Activated CD4-positive, alpha-beta T cell treated with anti-CD3 and anti-CD28 coated beads, Interleukin-2, amount 10 ng/mL, durations not matched to agents 7 days and 5 days (primary cell): Measurements from ENCODE around the gene YY1. TPM values are rescaled to one million over a fixed set of nuclear protein-coding genes. Genes with fewer than 3 reads are reported as not detected.
"Not testable (repeated sequence)": the region's sequence is repeated elsewhere in the genome, so short reads cannot be mapped to it uniquely, and the experiment has no call there.

Source experiments
- CTCF ChIA-PET: fragments of 350-600 bp; sonication (Branson Sonifier 250); formaldehyde crosslinking; loops from one replicate; lab custom pipeline; 2021; ENCODE audit warnings: antibody characterized with exemption; lab: Charles Lee
- POLR2A ChIA-PET: fragments of 350-600 bp; sonication (Branson Sonifier 250); formaldehyde crosslinking; loops from one replicate; lab custom pipeline; 2021; ENCODE audit warnings: antibody characterized with exemption; lab: Charles Lee
- DNase-seq: peaks from one replicate; pipeline ENCODE4 v3.0.0-alpha.2; 2020
- H3K27ac Mint-ChIP-seq: one replicate; pipeline ENCODE4 v1.8.0; 2021; ENCODE audit warnings: mild to moderate bottlenecking, moderate library complexity, mixed read lengths
- H3K27me3 Mint-ChIP-seq: one replicate; pipeline ENCODE4 v1.8.0; 2021; ENCODE audit warnings: mixed read lengths
- H3K36me3 Mint-ChIP-seq: one replicate; pipeline ENCODE4 v1.8.0; 2021; ENCODE audit warnings: low read depth, mixed read lengths
- H3K4me1 Mint-ChIP-seq: one replicate; pipeline ENCODE4 v1.8.0; 2021; ENCODE audit warnings: mixed read lengths
- H3K4me3 Mint-ChIP-seq: one replicate; pipeline ENCODE4 v1.8.0; 2021; ENCODE audit warnings: mild to moderate bottlenecking, moderate library complexity, mixed read lengths
- H3K9me3 Mint-ChIP-seq: one replicate; pipeline ENCODE4 v1.8.0; 2021; ENCODE audit warnings: mixed read lengths
- total RNA-seq, 2 experiments: library from RNA; stranded (reverse); gene quantifications; one replicate each; pipeline ENCODE4 v1.2.3, GENCODE V29; 2021

The YY1 gene
- total RNA-seq, 2 experiments from 2014 or later = 95.0 to 107 TPM

DNA sequence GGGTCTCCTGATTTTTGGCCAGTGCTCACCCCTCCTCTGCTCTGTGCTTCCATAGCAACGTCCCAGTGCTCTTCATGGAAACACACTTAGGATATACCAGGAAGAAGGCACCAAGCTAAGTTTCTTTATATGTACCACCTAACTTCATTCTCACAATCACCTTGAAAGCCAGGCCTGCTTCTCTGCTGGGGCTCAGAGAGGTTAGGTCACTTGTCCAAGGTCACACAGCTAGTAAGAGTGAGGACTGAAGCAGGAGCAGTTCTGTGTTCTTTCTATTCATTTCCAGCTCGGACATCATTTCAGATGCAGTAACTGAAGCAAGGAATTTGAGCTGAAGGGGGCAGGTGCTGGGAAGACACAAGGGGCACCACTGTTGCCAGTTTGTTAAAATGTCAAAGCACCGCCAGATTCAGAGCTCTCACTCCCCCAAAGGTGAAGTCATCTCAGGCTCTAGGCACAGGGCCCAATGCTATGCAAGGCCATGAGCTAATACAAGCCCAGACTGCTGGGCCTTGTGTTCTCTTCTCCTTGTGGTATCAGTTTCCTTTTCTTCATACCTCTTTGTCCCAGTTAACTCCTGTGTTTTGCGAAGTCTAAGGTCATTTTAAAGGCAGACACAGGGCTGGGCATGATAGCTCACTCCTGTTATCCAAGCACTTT lies 19.7 kb upstream of the YY1 start:
- POLR2A ChIA-PET = no interaction called here

DNA sequence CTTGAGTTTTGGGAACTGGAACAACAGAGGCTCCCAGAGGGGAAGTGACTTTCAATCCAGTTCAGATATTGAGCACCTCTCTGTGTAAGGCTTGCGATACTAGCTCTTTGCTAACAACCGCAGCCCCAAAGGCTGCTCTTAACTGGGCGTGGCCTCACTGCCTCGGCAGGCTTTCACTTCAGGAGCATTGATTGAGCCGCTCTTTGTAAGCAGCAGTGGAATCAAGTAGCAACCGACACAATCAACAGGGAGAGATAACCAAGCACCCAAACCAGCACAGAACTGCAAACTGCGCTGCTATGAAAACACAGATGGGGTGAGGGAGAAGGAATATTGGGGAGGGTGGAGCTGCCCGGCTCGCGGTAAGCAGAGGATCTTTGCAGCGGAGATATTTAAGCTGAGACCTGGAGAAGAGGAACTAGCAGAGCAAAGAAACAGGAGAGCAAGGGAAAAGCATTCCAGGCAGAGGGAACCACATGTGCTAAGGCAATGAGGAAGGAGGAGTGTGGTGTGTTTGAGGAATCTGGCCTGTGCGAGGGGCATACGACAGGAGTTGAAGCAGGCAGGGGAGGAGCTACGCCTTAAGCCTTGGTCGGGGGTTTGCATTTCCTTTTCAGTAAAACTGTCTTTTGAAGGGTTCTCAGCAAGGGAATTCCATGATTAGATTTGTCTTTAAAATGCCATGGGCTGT lies 17.3 kb upstream of the YY1 start:
- CTCF ChIA-PET = interaction anchor here (0.6 to 5.0 kb wide), 13 partner anchors 9 to 156 kb away, joined by 3 to 68 read pairs (median 7); partner anchors contain the start of gene YY1
- Mint-ChIP-seq H3K4me1 (peaks cover 23% of the 10 kb centered on the region), H3K27me3 (no peaks in the 10 kb centered on the region), H3K36me3 (peaks cover 10% of the 10 kb centered on the region), H3K9me3 (no peaks in the 10 kb centered on the region), H3K4me3 (no peak overlapping the region), H3K27ac (no peak overlapping the region)
- DNase-seq = peak; percentile 84
- POLR2A ChIA-PET = interaction anchor here (0.5 to 1.4 kb wide), 3 partner anchors 11 to 468 kb away, joined by 3 to 4 read pairs (median 3); no protein-coding TSS in a partner anchor

More for the DNA sequence above, 19.7 kb upstream of the YY1 start:
- no peak for DNase-seq
- CTCF ChIA-PET = interaction anchor here (0.7 to 1.8 kb wide), 6 partner anchors 15 to 151 kb away, joined by 3 to 11 read pairs (median 4); no protein-coding TSS in a partner anchor
- Mint-ChIP-seq H3K4me1 (peaks cover 33% of the 10 kb centered on the region), H3K4me3 (no peak overlapping the region), H3K27me3 (no peaks in the 10 kb centered on the region), H3K36me3 (peaks cover 3% of the 10 kb centered on the region), H3K27ac (peak overlapping the region; percentile 70), H3K9me3 (no peaks in the 10 kb centered on the region)

DNA sequence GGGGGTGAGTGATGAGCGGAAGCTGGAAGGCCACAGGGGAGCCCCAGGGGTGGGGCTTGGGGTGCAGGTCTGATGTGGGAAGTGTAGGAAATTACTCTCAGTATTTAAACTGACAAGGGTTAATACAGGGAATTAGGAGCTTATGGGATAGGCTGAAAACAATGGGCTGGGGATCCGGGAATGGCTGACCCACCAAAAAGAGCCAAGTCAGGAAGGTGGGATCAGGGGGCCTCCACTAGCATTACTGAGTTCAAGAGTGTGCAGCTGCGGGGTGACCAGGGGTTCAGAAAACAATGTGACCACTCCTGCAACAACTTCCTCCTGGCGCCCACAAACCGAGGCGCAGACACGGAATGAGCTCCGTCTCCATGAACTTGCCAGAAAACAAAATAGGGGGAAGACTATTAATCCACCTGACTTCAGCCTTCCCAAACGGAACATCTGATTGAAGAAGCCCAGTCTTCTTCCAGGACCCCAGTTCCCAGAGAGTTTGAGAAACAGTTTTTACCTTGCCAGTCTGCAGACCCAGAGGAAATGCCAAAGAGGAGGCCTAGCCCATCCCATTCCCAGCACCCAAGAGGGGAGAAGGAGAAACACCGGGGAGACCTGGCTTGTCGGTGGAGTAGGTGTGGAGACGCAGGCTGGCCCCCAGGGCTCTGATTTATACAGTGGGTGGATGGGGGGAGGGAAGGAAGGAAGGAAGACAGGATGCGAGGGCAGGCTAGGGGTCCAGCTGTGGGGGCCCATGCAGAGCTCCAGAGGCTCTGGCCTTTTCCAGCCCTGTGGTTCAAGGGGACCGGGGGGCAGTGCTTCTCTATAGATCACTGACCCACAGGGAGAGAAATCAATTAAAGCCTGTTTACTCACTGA lies 16.5 kb upstream of the YY1 start:
- no peaks in the 10 kb centered on the region for H3K9me3 Mint-ChIP-seq
- H3K4me1 Mint-ChIP-seq = peaks cover 22% of the 10 kb centered on the region
- no peak overlapping the region for H3K27ac Mint-ChIP-seq
- CTCF ChIA-PET = interaction anchor here (0.6 to 5.0 kb wide), 10 partner anchors 8 to 155 kb away, joined by 3 to 68 read pairs (median 8); partner anchors contain the start of gene YY1
- no peaks in the 10 kb centered on the region for H3K27me3 Mint-ChIP-seq
- DNase-seq = peak; percentile 36
- H3K36me3 Mint-ChIP-seq = peaks cover 10% of the 10 kb centered on the region
- POLR2A ChIA-PET = interaction anchor here (0.5 to 1.4 kb wide), 3 partner anchors 10 to 468 kb away, joined by 3 to 4 read pairs (median 3); no protein-coding TSS in a partner anchor
- H3K4me3 Mint-ChIP-seq = no peak overlapping the region

DNA sequence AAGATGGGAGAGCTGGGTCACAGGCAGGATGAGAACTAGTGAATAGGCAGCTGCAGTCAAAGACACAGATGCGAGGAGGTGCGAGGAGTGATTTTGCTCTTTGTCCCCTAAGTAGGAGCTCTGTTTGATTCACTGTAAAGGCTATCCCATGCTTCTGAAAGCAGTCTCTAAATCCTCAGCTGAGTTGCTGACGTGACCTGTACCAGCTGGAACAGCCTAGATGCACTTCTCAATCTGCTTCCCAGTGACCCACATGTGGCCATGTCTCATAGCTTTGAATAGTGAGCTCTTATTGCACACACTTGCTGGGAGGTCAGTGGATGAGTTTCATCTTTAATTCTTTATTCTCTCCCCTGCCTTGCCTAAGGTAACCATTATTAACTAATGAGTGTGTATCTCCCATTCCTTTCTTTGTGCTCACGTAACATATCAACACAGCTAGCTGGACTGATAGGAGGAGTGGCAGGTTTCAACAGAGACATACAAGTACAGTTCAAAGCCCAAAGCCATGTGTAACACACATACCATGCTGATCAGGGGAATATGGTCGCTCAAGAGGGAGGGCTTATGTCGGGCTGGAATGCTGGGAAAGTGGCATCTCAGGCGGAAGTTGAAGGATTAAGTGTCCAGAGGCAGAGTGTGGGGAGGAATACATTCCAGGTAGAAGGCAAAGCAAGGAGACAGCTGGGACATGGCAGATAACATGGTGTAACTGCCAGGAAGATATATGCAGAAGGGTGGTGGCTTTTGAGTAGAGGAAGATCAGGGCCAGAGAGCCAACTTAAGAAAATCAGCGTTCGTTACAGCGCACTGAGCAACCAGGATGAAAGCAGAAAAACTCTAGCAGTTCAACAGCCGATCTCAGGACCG lies 15.4 kb upstream of the YY1 start:
- Mint-ChIP-seq H3K27me3 (no peaks in the 10 kb centered on the region), H3K4me1 (peaks cover 16% of the 10 kb centered on the region), H3K27ac (peak overlapping the region; percentile 91), H3K9me3 (no peaks in the 10 kb centered on the region), H3K36me3 (peaks cover 10% of the 10 kb centered on the region), H3K4me3 (no peak overlapping the region)
- ChIA-PET POLR2A (interaction anchor here (0.6 to 1.3 kb wide), 2 partner anchors 9 to 302 kb away, joined by 3 to 4 read pairs; no protein-coding TSS in a partner anchor), CTCF (interaction anchor here (1.6 to 5.0 kb wide), 4 partner anchors 9 to 30 kb away, joined by 6 to 68 read pairs (median 22); no protein-coding TSS in a partner anchor)
- DNase-seq = no peak

DNA sequence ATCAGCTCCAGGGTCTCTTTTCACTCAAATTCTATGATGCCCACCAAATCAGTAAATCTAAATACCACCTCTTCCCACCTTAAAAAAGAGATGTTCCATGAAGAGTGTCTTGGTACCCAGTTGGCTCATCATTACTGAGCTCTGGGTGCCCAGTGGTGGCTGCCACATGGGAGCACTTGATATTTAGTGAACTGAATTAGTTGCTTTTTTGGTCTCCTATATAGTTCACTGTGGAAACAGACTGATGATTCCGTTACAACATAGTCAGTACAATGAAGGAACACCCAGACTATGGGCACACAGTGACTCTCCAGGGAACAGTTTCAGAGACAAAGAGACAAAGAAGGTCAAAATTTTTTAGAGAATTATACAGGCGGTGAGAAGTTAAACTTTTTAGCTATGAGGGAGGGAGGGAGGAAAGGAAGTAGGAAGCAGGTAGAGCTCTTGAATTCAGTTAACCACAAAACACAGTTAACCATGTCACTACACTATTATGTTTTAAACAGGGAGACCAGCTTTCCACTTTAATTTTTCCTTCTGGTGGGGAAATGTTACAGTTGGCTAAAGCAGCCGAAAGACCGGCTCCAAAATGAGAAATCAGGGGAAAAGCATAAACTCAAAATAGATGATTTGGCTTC lies 14.6 kb upstream of the YY1 start:
- Mint-ChIP-seq H3K27me3 (no peaks in the 10 kb centered on the region), H3K4me1 (peaks cover 14% of the 10 kb centered on the region), H3K27ac (peak overlapping the region; percentile 91), H3K4me3 (no peak overlapping the region), H3K36me3 (peaks cover 10% of the 10 kb centered on the region), H3K9me3 (no peaks in the 10 kb centered on the region)
- no peak for DNase-seq
- ChIA-PET POLR2A (interaction anchor here (0.6 to 1.3 kb wide), 3 partner anchors 9 to 301 kb away, joined by 3 to 4 read pairs (median 3); no protein-coding TSS in a partner anchor), CTCF (interaction anchor here (0.6 to 5.0 kb wide), 8 partner anchors 9 to 1893 kb away, joined by 3 to 68 read pairs (median 4); no protein-coding TSS in a partner anchor)

DNA sequence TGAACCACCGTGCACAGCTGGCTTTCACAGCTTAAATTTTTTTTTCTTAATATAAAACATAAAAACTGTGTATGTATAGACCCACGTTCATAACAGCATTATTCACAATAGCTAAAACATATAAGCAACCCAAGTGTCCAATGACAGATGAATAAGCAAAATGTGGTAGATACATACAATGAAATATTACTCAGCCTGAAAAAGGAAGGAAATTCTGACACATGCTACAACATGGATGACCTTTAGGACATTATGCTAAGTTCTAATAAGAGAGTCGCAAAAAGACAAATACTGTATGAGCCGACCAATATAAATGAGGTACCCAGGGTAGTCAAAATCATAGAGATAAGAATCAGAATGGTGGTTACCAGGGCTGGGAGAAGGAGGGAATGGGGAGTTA lies 13.8 kb upstream of the YY1 start:
- no peak for DNase-seq
- Mint-ChIP-seq H3K4me3 (no peak overlapping the region), H3K36me3 (peaks cover 16% of the 10 kb centered on the region), H3K27ac (peak overlapping the region; percentile 91), H3K27me3 (no peaks in the 10 kb centered on the region), H3K9me3 (no peaks in the 10 kb centered on the region), H3K4me1 (peaks cover 17% of the 10 kb centered on the region)
- ChIA-PET POLR2A (no interaction called here), CTCF (interaction anchor here (0.9 to 5.0 kb wide), 5 partner anchors 9 to 38 kb away, joined by 3 to 68 read pairs (median 6); no protein-coding TSS in a partner anchor)

DNA sequence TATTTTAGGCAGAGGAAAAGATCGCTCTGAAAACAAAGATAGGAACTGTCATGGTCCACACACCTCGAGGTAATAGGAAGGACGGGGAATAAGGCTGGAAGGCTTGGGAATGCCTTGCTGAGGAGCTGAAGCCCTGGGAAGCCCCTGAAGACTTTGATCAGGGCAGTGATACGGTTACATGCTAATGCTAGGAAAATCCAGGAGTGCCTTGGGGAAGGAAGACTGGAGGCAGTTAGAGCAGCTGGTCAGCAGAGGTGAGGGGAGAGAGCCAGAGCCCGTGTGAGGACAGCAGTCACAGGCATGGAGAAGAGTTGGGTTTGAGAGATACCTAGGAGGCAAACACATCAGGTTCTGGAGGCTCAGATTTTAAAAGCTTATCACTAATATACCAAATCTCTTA lies 8.6 kb upstream of the YY1 start:
- POLR2A ChIA-PET = no interaction called here
- DNase-seq = no peak
- H3K27me3 Mint-ChIP-seq = no peaks in the 10 kb centered on the region

DNA sequence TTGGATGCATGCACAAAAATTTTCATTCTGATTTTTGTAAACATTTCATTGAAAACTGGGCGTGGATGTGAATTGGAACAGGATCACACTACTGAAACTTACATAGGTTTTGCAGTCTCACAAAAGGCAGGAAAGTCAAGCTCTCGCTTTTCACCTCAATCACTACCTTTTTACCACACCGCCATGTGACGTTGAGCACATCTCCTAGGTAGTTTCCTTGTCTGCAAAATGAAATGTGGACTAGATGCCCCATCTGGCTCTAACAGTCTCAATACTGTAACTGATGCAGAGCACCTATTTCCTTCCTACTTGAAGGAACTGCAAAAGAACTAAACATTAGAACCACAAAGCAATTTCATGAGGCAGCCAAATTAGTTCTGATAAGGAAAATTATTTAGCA lies 4.4 kb upstream of the YY1 start:
- DNase-seq = peak; percentile 46
- H3K27ac Mint-ChIP-seq = peak overlapping the region; percentile 82
- peaks cover 48% of the 10 kb centered on the region for H3K36me3 Mint-ChIP-seq
- POLR2A ChIA-PET = no interaction called here
- H3K9me3 Mint-ChIP-seq = no peaks in the 10 kb centered on the region
- no peaks in the 10 kb centered on the region for H3K27me3 Mint-ChIP-seq
- H3K4me1 Mint-ChIP-seq = peaks cover 53% of the 10 kb centered on the region
- CTCF ChIA-PET = interaction anchor here (0.7 to 6.5 kb wide), 6 partner anchors 8 to 142 kb away, joined by 3 to 68 read pairs (median 3); no protein-coding TSS in a partner anchor
- H3K4me3 Mint-ChIP-seq = peak overlapping the region; percentile 38

More for the DNA sequence above, 8.6 kb upstream of the YY1 start:
- H3K27ac Mint-ChIP-seq = no peak overlapping the region
- CTCF ChIA-PET = interaction anchor here (0.6 to 2.1 kb wide), 5 partner anchors 9 to 247 kb away, joined by 3 to 9 read pairs (median 4); no protein-coding TSS in a partner anchor
- H3K4me3 Mint-ChIP-seq = no peak overlapping the region
- peaks cover 41% of the 10 kb centered on the region for H3K4me1 Mint-ChIP-seq
- H3K36me3 Mint-ChIP-seq = peaks cover 32% of the 10 kb centered on the region
- H3K9me3 Mint-ChIP-seq = no peaks in the 10 kb centered on the region

DNA sequence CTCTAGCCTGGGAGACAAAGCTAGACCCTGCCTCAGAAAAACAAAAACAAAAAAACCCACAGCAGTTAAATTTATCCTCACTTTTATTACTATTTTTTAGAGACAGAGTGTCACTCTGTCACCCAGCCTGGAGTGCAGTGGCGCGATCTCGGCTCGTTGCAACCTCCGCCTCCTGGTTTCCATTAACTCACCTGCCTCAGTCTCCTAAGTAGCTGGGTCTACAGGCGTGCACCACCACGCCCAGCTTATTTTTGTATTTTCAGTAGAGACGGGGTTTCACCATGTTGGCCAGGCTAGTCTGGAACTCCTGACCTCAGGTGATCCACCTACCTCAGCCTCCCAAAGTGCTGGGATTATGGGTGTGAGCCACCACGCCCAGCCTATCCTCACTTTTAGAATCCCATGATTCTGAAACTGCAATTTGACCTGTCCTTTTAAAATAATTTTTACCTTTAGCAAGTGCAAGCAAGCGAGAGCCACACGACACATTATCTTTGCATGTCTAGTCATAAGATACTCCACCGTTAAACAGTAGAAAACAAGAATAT lies 2.6 kb upstream of the YY1 start:
- Mint-ChIP-seq H3K4me1 (peaks cover 51% of the 10 kb centered on the region), H3K27ac (peak overlapping the region; percentile 94), H3K36me3 (peaks cover 46% of the 10 kb centered on the region), H3K4me3 (peak overlapping the region; percentile 89)
- CTCF ChIA-PET = interaction anchor here (0.9 to 6.5 kb wide), 6 partner anchors 9 to 52 kb away, joined by 3 to 68 read pairs (median 5); no protein-coding TSS in a partner anchor
- DNase-seq, POLR2A ChIA-PET, H3K9me3 Mint-ChIP-seq, H3K27me3 Mint-ChIP-seq: not testable (repeated sequence)

DNA sequence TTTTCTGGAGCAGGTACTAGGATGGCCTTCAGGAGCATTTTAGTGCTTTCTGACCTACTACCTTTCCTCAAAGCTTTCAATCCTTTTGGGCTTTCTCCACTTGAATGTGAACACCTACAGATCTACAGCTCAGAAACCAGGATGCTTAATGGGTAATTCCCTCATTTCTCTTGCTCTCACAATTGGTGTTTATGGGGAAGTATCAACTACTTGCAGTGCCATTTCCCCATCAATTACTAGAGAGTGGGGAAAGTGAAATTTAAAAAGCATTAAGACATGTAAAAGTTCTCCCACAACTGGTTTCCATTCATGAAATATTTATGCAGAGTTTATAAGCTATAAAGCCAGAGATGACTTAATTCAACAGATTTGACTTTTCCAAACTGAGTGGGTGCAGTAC lies 2.1 kb upstream of the YY1 start:
- Mint-ChIP-seq H3K27me3 (no peaks in the 10 kb centered on the region), H3K36me3 (peaks cover 49% of the 10 kb centered on the region), H3K27ac (peak overlapping the region; percentile 94), H3K4me3 (peak overlapping the region; percentile 89), H3K9me3 (no peaks in the 10 kb centered on the region), H3K4me1 (peaks cover 55% of the 10 kb centered on the region)
- POLR2A ChIA-PET = no interaction called here
- CTCF ChIA-PET = interaction anchor here (0.9 to 6.5 kb wide), 6 partner anchors 10 to 52 kb away, joined by 3 to 68 read pairs (median 5); no protein-coding TSS in a partner anchor
- no peak for DNase-seq
